ENCODE measurements around the gene TUBG2.

The TUBG2 gene

DNA sequence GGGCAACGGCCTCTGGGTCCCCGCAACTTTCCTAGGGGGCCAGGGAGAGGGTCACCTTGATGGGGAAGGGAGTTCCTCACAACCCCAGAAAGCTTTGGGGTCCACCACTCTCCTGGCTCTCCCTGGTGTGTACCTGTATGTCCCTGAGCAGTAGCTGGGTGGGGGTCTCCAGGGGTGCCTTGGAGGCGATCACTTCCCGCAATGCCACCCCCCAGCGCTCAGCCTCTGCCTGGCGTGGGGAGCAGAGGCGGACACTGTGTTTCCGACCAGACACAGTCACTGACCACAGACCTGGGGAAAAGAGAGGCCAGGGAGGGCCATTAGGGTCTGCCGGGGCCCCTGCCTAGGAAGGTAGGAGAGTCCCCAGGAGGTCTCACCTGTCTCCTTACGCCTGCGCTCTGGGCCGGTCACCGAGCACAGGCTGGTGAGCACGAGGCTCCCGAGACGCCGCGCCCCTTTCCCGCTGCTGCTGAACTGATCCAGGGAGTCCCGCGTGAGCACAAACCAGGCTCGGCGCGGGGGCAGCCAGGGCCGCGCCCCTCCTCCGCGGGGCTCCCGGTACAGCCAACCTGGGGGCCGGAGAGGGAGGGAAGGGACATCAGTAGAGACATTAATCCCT, 14.3 kb downstream of the TUBG2 start:
- H3K36me3 ChIP-seq (ENCODE audit: control insufficient read depth, insufficient read depth, low read length), result peaks cover 18% of the 10 kb centered on the region
- no peak overlapping the region; the same call in 1 of the 2 replicates for H3K4me3 ChIP-seq (replicated peaks; ENCODE audit: low read depth, low read length)
- TF ChIP-seq, protein P1, sequence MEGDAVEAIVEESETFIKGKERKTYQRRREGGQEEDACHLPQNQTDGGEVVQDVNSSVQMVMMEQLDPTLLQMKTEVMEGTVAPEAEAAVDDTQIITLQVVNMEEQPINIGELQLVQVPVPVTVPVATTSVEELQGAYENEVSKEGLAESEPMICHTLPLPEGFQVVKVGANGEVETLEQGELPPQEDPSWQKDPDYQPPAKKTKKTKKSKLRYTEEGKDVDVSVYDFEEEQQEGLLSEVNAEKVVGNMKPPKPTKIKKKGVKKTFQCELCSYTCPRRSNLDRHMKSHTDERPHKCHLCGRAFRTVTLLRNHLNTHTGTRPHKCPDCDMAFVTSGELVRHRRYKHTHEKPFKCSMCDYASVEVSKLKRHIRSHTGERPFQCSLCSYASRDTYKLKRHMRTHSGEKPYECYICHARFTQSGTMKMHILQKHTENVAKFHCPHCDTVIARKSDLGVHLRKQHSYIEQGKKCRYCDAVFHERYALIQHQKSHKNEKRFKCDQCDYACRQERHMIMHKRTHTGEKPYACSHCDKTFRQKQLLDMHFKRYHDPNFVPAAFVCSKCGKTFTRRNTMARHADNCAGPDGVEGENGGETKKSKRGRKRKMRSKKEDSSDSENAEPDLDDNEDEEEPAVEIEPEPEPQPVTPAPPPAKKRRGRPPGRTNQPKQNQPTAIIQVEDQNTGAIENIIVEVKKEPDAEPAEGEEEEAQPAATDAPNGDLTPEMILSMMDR (IDR thresholded peaks at IDR 0.05; ENCODE audit: insufficient read depth, low read length, poor library complexity, severe bottlenecking), result no peak
- DNase-seq (ENCODE audit: extremely low read depth, insufficient read length), result no peak
- H3K27me3 ChIP-seq (replicated peaks; ENCODE audit: control insufficient read depth, insufficient read depth, low read length), result no peaks in the 10 kb centered on the region

GRCh38 chr17:42673885-42674754, 15.0 kb downstream of the TUBG2 start:
- DNase-seq (ENCODE audit: extremely low read depth, insufficient read length), result peak; percentile 63
- Histone ChIP-seq H3K36me3 (ENCODE audit: control insufficient read depth, insufficient read depth, low read length) (peaks cover 18% of the 10 kb centered on the region), H3K27me3 (replicated peaks; ENCODE audit: control insufficient read depth, insufficient read depth, low read length) (no peaks in the 10 kb centered on the region)

GRCh38 chr17:42674755-42675347, 15.8 kb downstream of the TUBG2 start:
- Histone ChIP-seq H3K27me3 (replicated peaks; ENCODE audit: control insufficient read depth, insufficient read depth, low read length) (no peaks in the 10 kb centered on the region), H3K4me3 (replicated peaks; ENCODE audit: low read depth, low read length) (peak overlapping the region; percentile 90)
- no peak for DNase-seq (ENCODE audit: extremely low read depth, insufficient read length)

More at GRCh38 chr17:42673885-42674754, 15.0 kb downstream of the TUBG2 start:
- H3K4me3 ChIP-seq (replicated peaks; ENCODE audit: low read depth, low read length), result peak overlapping the region; percentile 90
- TF ChIP-seq, protein P1 (IDR thresholded peaks at IDR 0.05; ENCODE audit: insufficient read depth, low read length, poor library complexity, severe bottlenecking), result peak; percentile 81

DNA sequence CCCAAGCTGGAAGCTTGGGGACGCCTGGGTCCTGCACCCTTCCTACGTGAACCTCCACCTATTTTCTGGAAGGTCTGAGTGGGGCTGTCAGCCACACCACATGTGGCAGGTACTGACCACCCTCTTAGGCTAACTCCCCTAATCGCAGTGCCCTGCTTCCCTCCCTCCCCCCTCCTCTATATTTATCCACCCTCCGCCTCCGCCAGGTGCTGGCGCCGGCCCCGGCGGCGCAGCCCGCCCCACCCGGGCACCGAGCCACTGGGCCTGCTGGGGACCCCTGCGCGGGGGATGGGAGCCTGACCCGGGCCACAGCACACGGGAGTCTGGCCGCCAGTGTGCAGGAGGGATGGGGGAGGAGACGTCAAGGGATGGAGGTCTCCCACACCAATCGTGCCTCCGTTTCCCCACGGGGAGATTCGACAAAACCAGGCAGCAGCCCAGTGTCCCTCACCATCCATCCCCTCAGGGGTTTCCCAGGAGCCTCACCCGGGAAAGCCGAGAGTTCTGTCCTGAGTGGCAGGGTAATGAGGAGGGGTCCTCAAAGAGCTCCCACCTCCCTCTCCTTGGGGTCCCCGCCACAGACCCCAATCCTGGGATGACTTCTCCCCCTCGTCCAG, 16.4 kb downstream of the TUBG2 start:
- peaks cover 16% of the 10 kb centered on the region for H3K36me3 ChIP-seq (ENCODE audit: control insufficient read depth, insufficient read depth, low read length)
- no peaks in the 10 kb centered on the region for H3K27me3 ChIP-seq (replicated peaks; ENCODE audit: control insufficient read depth, insufficient read depth, low read length)
- H3K4me3 ChIP-seq (replicated peaks; ENCODE audit: low read depth, low read length), result peak overlapping the region; percentile 90
- DNase-seq (ENCODE audit: extremely low read depth, insufficient read length), result no peak
- TF ChIP-seq, protein P1 (IDR thresholded peaks at IDR 0.05; ENCODE audit: insufficient read depth, low read length, poor library complexity, severe bottlenecking), result no peak

More at GRCh38 chr17:42674755-42675347, 15.8 kb downstream of the TUBG2 start:
- peaks cover 14% of the 10 kb centered on the region for H3K36me3 ChIP-seq (ENCODE audit: control insufficient read depth, insufficient read depth, low read length)
- TF ChIP-seq, protein P1 (IDR thresholded peaks at IDR 0.05; ENCODE audit: insufficient read depth, low read length, poor library complexity, severe bottlenecking), result no peak

DNA sequence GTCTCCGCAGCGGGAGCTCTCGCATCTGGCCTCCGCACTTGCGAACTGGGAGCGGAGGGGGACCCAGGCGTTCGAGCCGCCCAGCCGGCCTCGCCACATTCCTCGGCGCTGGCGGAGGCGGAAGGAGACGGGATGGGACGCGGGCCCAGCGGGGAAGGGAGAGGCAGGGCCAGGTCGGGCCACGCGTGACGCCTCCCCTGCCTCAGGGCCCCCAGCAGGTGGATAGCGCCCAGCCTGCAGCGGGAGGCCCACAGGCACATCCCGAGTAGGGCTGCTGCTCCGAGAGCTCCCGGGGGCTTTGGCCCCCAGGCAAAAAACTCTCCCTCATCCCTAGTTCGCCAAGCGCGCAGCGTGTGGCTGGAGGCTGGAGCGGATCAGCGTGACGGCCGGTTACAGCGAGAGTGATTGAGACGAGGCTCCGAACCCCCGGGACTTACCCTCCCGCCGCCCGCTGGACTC, 16.9 kb downstream of the TUBG2 start:
- H3K4me3 ChIP-seq (replicated peaks; ENCODE audit: low read depth, low read length), result peak overlapping the region; percentile 90
- TF ChIP-seq, protein P1 (IDR thresholded peaks at IDR 0.05; ENCODE audit: insufficient read depth, low read length, poor library complexity, severe bottlenecking), result no peak
- no peaks in the 10 kb centered on the region for H3K27me3 ChIP-seq (replicated peaks; ENCODE audit: control insufficient read depth, insufficient read depth, low read length)
- H3K36me3 ChIP-seq (ENCODE audit: control insufficient read depth, insufficient read depth, low read length), result peaks cover 14% of the 10 kb centered on the region
- no peak for DNase-seq (ENCODE audit: extremely low read depth, insufficient read length)
